CD14-positive monocyte (primary cell): ENCODE measurements around the gene RBMS3. TPM values are rescaled to one million over a fixed set of nuclear protein-coding genes. Genes with fewer than 3 reads are reported as not detected.

Source experiments
- DNase-seq, 3 donors: peaks; one replicate each; pipeline ENCODE4 v3.0.0-alpha.2; 2011 to 2022
- H2AFZ ChIP-seq: 2 replicates; pipeline ENCODE4 v1.6.0; 2012; ENCODE audit warnings: mild to moderate bottlenecking, low read depth, low read length, inconsistent platforms; ENCODE audit not compliant: insufficient read depth, poor library complexity, severe bottlenecking
- H3K27ac ChIP-seq, 2 donors: 1 replicate in 1 of 2; 2 replicates in 1 of 2; pipeline ENCODE4 v1.5.1; 2012 to 2013; ENCODE audit warnings: low read length in 2 of 2, control low read depth in 1 of 2, inconsistent platforms in 1 of 2, low read depth in 1 of 2, mild to moderate bottlenecking in 1 of 2
- H3K27me3 ChIP-seq, 2 donors: one replicate each; pipeline versions ENCODE4 v1.6.0 to v1.6.1; 2011 to 2013; ENCODE audit warnings: low read length in 2 of 2; ENCODE audit not compliant: control insufficient read depth in 2 of 2, insufficient read depth in 2 of 2
- H3K36me3 ChIP-seq, 2 donors: replicated peaks in 1 of 2; 1 replicate in 1 of 2; 2 replicates in 1 of 2; pipeline versions ENCODE4 v1.5.1 to v1.6.1; 2012 to 2013; ENCODE audit warnings: low read length in 2 of 2, control low read depth in 1 of 2, inconsistent platforms in 1 of 2, mild to moderate bottlenecking in 1 of 2; ENCODE audit not compliant: insufficient read depth in 2 of 2, control insufficient read depth in 1 of 2
- H3K4me1 ChIP-seq, 2 donors: 1 replicate in 1 of 2; 2 replicates in 1 of 2; pipeline versions ENCODE4 v1.5.1 to v1.6.1; 2012 to 2013; ENCODE audit warnings: low read length in 2 of 2, control low read depth in 1 of 2, inconsistent platforms in 1 of 2, mild to moderate bottlenecking in 1 of 2, moderate library complexity in 1 of 2; ENCODE audit not compliant: insufficient read depth in 2 of 2, control insufficient read depth in 1 of 2
- H3K4me2 ChIP-seq: replicated peaks from 2 replicates; pipeline ENCODE3; 2012; ENCODE audit warnings: low read length, moderate library complexity, mild to moderate bottlenecking; ENCODE audit not compliant: poor library complexity, severe bottlenecking; ENCODE audit errors: extremely low read depth
- H3K4me3 ChIP-seq, 3 experiments: fragments of 200-600 bp in 1 of 3; sonication (generic) in 1 of 3; replicated peaks in 1 of 3; 1 replicate in 2 of 3; 2 replicates in 1 of 3; pipeline ENCODE4 v1.5.1; 2011 to 2013; ENCODE audit warnings: low read length in 3 of 3, mild to moderate bottlenecking in 3 of 3, control low read depth in 2 of 3, low read depth in 2 of 3, inconsistent platforms in 1 of 3, moderate library complexity in 1 of 3
- H3K79me2 ChIP-seq: 2 replicates; pipeline ENCODE4 v1.6.0; 2012; ENCODE audit warnings: mild to moderate bottlenecking, control low read depth, inconsistent platforms, low read length, moderate library complexity; ENCODE audit not compliant: insufficient read depth
- H3K9ac ChIP-seq: 2 replicates; pipeline ENCODE4 v1.6.0; 2017; ENCODE audit warnings: low read length, mild to moderate bottlenecking; ENCODE audit not compliant: insufficient read depth, poor library complexity, severe bottlenecking
- H3K9me3 ChIP-seq, 2 donors: replicated peaks in 1 of 2; 1 replicate in 1 of 2; 2 replicates in 1 of 2; pipeline versions ENCODE4 v1.5.1 to v1.6.1; 2012 to 2013; ENCODE audit warnings: low read length in 2 of 2, control low read depth in 1 of 2; ENCODE audit not compliant: control insufficient read depth in 1 of 2, insufficient read depth in 1 of 2
- H4K20me1 ChIP-seq: 2 replicates; pipeline ENCODE4 v1.6.0; 2012; ENCODE audit warnings: mild to moderate bottlenecking, low read length, control low read depth, moderate library complexity; ENCODE audit not compliant: insufficient read depth
- H3K27ac Mint-ChIP-seq, 7 donors: one replicate each; pipeline ENCODE4 v1.8.0; 2020; ENCODE audit warnings: mild to moderate bottlenecking in 7 of 7, mixed read lengths in 7 of 7, moderate library complexity in 6 of 7, inconsistent platforms in 2 of 7
- H3K27me3 Mint-ChIP-seq, 3 donors: one replicate each; pipeline ENCODE4 v1.8.0; 2021 to 2022; ENCODE audit warnings: low read depth in 3 of 3, mild to moderate bottlenecking in 3 of 3, mixed read lengths in 3 of 3, moderate library complexity in 3 of 3, inconsistent platforms in 1 of 3
- H3K36me3 Mint-ChIP-seq, 2 donors: one replicate each; pipeline ENCODE4 v1.8.0; 2020; ENCODE audit warnings: mixed read lengths in 2 of 2, inconsistent platforms in 1 of 2, mild to moderate bottlenecking in 1 of 2
- H3K4me1 Mint-ChIP-seq: one replicate; pipeline ENCODE4 v1.8.0; 2020; ENCODE audit warnings: mild to moderate bottlenecking, mixed read lengths
- H3K4me3 Mint-ChIP-seq, 2 donors: one replicate each; pipeline ENCODE4 v1.8.0; 2020; ENCODE audit warnings: mild to moderate bottlenecking in 2 of 2, mixed read lengths in 2 of 2, moderate library complexity in 1 of 2
- H3K9me3 Mint-ChIP-seq, 7 donors: one replicate each; pipeline ENCODE4 v1.8.0; 2020 to 2022; ENCODE audit warnings: mixed read lengths in 7 of 7, mild to moderate bottlenecking in 6 of 7, moderate library complexity in 6 of 7, inconsistent platforms in 2 of 7
- WGBS: methylation state at CpG from one replicate; pipeline ENCODE4 v1.1.5; 2013; ENCODE audit warnings: missing lambda C conversion rate; ENCODE audit not compliant: insufficient coverage; 5-methylcytosine and 5-hydroxymethylcytosine counted together
- intact Hi-C, 2 donors: fragments of 100-400 bp; cut with micrococcal nuclease; formaldehyde crosslinking; loops; one replicate each; pipeline versions ENCODE4 v1.15.0 to v1.15.1; 2023
- polyA plus RNA-seq, 3 donors: library from polyadenylated mRNA; depleted of rRNA in 1 of 3; unstranded in 2 of 3; stranded (reverse) in 1 of 3; fragments of 300-500 nt in 2 of 3; fragments of >200 nt in 1 of 3; fragmentation: Illumina TruSeq in 2 of 3; gene quantifications; 1 replicate in 2 of 3; 2 replicates in 1 of 3; pipeline ENCODE4 v1.2.3, GENCODE V29; 2012 to 2021
- TF ChIP-seq, protein P1 (sequence below): fragments of 200-600 bp; IDR thresholded peaks from one replicate; pipeline ENCODE4 v1.8.0; 2022; ENCODE audit warnings: antibody characterized with exemption, mild to moderate bottlenecking

Gene RBMS3
- polyA plus RNA-seq, 3 donors, result not detected

DNA sequence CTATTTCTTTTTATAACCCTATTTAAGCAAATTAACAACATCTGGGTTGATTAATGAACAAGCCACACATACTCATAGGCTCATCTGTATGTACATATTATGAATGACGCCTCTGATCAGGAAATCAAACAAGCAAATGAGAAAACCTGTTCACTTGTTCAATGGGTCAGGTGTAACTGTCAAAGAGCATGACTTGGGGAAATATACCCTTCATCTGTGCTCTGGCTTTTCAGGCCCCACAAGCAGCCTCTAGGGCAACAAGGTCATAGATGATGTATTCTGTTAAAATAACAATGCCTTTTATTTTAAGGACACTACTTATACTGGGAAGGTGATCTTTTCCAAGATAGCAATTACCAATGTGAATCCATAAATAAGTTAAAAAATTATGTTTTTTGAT lies 102.0 kb downstream of the RBMS3 start:
- no CpG with 5 or more reads among the region's 1 CpG for WGBS
- peaks cover 0 to 2% of the 10 kb centered on the region in 2 donors for H3K4me1 ChIP-seq
- H3K36me3 Mint-ChIP-seq, result no peaks in the 10 kb centered on the region
- no peak overlapping the region for H3K4me2 ChIP-seq
- no peak overlapping the region for H3K9ac ChIP-seq
- H2AFZ ChIP-seq, result no peak overlapping the region
- H3K27ac ChIP-seq, result no peak overlapping the region
- H3K36me3 ChIP-seq, result no peaks in the 10 kb centered on the region
- no peak overlapping the region for H3K27ac Mint-ChIP-seq
- DNase-seq, result no peak
- H3K27me3 ChIP-seq, result no peaks in the 10 kb centered on the region
- TF ChIP-seq, protein P1, sequence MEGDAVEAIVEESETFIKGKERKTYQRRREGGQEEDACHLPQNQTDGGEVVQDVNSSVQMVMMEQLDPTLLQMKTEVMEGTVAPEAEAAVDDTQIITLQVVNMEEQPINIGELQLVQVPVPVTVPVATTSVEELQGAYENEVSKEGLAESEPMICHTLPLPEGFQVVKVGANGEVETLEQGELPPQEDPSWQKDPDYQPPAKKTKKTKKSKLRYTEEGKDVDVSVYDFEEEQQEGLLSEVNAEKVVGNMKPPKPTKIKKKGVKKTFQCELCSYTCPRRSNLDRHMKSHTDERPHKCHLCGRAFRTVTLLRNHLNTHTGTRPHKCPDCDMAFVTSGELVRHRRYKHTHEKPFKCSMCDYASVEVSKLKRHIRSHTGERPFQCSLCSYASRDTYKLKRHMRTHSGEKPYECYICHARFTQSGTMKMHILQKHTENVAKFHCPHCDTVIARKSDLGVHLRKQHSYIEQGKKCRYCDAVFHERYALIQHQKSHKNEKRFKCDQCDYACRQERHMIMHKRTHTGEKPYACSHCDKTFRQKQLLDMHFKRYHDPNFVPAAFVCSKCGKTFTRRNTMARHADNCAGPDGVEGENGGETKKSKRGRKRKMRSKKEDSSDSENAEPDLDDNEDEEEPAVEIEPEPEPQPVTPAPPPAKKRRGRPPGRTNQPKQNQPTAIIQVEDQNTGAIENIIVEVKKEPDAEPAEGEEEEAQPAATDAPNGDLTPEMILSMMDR, result no peak
- intact Hi-C loops, result no loop called here
- H3K4me1 Mint-ChIP-seq, result peaks cover 12% of the 10 kb centered on the region
- no peak overlapping the region for H3K4me3 ChIP-seq
- no peaks in the 10 kb centered on the region for H3K9me3 ChIP-seq
- H3K27me3 Mint-ChIP-seq, result peaks cover 0 to 2% (median 0%) of the 10 kb centered on the region in 3 donors
- peaks cover 0 to 3% (median 1%) of the 10 kb centered on the region in 7 donors for H3K9me3 Mint-ChIP-seq
- H3K79me2 ChIP-seq, result no peaks in the 10 kb centered on the region
- no peak overlapping the region for H3K4me3 Mint-ChIP-seq
- H4K20me1 ChIP-seq, result no peaks in the 10 kb centered on the region

DNA sequence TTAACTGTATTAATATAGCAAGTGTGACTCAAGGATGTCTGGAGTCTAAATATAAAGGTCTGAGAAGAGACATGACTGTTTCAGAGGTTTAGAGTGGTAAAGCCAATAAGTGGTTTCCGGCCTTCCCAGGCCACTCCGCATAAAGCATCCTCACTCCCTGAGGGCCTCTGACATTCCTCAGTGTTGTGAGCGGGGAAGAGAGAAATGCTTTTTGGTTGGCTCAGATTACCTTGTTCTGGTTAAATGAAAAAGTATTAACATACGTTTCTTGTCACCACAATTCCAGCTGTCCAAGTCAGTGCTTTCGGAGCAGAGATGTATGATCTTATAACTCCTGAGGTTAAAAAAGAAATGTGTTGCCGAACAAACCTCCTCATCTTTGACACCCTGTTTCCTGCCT lies 103.8 kb downstream of the RBMS3 start:
- WGBS, result no CpG with 5 or more reads among the region's 6 CpGs

More for the DNA sequence above, 103.8 kb downstream of the RBMS3 start:
- H4K20me1 ChIP-seq, result no peaks in the 10 kb centered on the region
- H3K79me2 ChIP-seq, result no peaks in the 10 kb centered on the region
- H3K4me2 ChIP-seq, result no peak overlapping the region
- TF ChIP-seq, protein P1, result no peak
- H3K4me3 Mint-ChIP-seq, result no peak overlapping the region
- peaks cover 8% of the 10 kb centered on the region for H3K4me1 Mint-ChIP-seq
- no peak overlapping the region for H3K27ac Mint-ChIP-seq
- no peak overlapping the region for H3K4me3 ChIP-seq
- H3K9me3 ChIP-seq, result no peaks in the 10 kb centered on the region
- no peak overlapping the region for H3K27ac ChIP-seq
- H3K4me1 ChIP-seq, result peaks cover 0 to 2% of the 10 kb centered on the region in 2 donors
- H3K9ac ChIP-seq, result no peak overlapping the region
- no peaks in the 10 kb centered on the region for H3K27me3 ChIP-seq
- H3K36me3 ChIP-seq, result no peaks in the 10 kb centered on the region
- H3K36me3 Mint-ChIP-seq, result no peaks in the 10 kb centered on the region
- intact Hi-C loops, result no loop called here
- no peak overlapping the region for H2AFZ ChIP-seq
- no peak for DNase-seq
- peaks cover 0 to 6% (median 0%) of the 10 kb centered on the region in 7 donors for H3K9me3 Mint-ChIP-seq
- peaks cover 0 to 2% (median 0%) of the 10 kb centered on the region in 3 donors for H3K27me3 Mint-ChIP-seq
